Activated T-cell treated with anti-CD3 and anti-CD28 coated beads for 1 hour (primary cell): ENCODE measurements around the gene LBH.
"Not testable (repeated sequence)": the region's sequence is repeated elsewhere in the genome, so short reads cannot be mapped to it uniquely, and the experiment has no call there.

Experiments used
- DNase-seq: peaks from one replicate; pipeline ENCODE4 v3.0.0-alpha.2; 2020; ENCODE audit warnings: low read depth

LBH gene

DNA sequence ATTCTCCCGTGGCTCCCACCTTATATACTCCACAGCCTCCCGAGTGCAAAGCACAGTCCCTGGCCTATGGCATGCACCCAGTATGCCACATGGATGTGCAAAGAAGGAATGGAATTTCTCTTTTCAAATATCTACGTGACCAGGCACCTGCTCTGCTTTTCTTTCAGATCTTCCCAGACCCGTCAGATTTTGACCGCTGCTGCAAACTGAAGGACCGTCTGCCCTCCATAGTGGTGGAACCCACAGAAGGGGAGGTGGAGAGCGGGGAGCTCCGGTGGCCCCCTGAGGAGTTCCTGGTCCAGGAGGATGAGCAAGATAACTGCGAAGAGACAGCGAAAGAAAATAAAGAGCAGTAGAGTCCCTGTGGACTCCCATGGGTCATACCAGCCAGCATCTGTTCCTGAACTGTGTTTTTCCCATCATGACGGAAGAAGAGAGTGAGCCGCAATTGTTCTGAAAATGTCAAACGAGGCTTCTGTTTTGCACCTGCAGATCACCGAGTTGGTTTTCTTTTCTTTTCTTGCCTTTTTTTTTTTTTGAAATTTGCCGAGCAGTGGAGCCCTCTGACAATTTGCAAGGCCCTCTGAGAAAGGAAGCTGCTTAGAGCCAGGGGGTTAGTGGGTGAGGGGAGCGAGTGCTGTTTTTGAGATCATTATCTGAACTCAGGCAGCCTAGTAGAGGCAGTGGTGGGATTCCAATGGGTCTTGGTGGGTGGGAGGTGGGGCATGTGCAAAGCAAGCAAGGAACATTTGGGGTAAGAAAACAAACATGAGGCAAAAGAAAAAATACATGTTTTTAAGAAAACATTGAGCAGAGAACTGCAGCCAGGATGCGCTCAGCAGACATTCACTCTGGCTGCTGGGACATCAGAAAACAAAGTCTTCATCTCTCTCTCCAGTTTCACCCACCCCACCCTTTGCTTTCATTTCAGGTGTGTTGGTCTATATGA, 26.2 kb downstream of the LBH start:
- DNase-seq = no peak

DNA sequence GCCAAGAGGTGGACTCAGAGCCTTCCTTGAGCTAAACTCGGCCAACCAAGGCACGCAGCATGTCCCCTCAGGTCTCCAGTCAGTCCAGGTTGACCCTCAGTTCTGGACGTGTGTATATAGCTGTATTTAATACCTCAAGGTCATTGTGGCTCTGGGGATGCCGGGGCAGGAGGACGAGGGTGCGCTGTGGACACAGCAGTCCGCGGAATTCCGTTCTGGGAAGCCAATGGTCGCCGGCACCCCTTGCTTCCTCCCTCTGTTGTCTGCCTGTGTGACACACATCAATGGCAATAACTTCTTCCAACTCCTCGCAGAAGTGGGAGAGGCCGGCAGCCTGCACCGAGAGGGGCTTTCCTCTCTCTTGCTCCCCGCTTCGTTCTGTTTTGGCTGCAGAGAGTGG, 27.7 kb downstream of the LBH start:
- no peak for DNase-seq

DNA sequence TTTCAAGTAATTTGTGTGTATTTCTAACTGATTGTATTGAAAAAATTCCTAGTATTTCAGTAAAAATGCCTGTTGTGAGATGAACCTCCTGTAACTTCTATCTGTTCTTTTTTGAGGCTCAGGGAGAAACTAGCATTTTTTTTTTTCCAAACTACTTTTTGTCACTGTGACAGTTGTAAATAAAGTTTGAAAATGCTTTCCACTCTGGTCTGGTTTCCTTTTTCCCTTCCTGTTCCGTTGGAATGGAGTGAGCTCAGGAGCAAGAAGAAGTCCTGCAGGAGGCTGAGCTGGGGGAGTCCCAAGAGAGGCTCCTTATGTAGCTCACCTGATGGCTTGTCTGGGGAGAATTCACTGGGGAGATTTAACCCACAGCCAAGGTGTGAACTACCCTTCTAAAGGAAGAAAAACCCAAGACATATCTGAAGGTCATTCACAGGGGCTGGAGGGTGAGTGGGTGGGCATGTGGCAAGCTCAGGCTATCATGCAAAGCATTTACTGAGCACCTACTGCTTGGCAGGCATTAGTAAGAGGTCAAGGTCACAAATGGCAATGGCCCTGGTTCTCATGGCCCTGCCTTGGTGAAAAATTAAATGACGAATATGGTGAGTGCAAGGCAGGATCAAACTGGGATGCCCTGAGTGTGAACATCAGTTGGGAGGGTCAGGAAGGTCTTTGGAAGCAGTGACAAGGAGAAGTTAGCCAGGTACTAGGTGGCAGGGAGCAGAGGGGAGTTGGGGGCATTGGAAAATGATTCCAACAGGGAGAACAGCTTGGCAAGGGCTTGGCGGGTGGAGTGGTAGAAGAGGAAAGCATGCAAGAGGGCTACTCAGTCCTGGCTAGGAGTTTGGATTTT, 28.7 kb downstream of the LBH start:
- DNase-seq = no peak

DNA sequence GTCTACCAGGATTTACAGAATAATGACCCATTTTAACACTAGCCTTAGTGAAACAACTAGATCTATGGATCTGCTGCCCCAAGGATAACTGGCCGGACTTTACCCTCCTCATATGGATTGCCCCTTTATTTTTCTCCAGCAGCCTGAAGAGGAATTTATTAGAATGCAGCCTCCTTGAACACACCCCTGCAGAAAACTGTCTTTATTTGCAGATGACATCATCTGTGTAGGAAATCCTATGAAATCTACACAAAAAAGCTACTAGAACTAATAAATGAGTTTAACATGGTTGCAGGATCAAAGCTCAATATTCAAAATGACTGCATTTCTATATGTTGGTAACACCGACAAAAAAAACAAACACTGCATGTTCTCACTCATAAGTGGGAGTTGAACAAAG, 29.6 kb downstream of the LBH start:
- no peak for DNase-seq

DNA sequence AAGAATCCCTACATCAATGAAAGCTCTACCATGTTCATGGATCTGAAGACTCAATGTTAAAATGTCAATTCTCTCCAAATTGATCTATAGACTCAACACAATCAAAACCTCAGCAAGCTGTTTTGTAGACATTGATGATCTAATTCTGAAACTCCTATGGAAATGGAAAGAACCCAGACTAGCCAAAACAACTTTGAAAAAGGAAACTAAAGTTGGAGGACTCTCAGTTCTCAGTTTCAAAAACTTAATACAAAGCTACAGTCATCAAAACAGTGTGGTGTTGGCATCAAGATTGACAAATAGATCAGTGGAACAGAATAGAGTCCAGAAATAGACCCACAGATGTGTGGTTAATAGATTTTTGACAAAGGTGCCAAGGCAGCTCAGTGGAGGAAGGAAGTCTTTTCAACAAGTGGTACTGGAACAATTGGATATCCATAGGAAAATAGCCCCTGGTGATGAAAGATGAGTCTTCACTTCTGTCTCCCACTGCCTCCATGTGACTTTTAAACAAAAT, 30.4 kb downstream of the LBH start:
- DNase-seq = no peak

DNA sequence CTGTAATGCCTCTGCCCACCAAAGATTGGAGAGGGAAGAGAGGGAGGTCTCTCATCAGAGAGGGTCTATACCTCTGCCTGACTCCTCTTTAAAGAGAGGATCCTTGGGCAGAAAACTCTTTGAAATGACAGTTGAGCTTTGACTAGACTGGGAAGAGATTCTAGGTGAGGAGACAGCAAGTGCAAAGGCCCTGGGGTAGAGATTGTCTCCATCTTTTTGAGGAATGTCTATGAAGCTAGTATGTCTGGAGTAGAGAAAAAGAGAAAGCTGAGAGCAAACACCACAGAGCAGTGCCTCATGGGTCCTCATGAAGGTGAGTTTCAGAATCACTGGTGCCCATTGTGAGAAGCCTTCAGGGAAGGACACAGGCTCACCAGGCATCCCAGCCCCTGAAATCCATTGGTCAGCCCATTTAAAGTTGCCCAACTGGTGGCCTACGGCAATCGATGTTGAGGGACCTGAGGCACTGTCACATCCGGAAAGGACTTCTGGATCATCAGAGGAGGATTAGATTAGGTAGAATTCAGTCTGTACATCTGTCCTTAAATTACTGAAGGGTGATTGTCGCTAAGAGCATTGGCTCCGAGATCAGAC, 31.5 kb downstream of the LBH start:
- DNase-seq = no peak

DNA sequence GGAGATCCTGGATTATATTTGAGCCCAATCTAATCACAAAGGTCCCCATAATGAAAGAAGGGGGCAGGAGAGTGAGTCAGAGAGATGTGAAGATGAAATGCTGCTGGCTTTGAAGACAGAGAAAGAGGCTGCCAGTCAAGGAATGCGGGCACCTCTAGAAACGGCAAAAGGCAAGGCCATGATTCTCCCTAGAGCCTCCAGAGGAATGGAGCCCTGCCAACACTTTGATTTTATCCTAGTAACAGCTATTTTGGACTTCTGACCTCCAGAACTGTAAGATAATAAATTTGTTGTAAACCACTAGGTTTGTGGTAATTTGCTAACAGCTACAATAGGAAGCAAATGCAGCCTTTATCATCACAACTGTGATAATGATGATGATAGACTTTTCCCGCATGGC, 32.9 kb downstream of the LBH start:
- no peak for DNase-seq

DNA sequence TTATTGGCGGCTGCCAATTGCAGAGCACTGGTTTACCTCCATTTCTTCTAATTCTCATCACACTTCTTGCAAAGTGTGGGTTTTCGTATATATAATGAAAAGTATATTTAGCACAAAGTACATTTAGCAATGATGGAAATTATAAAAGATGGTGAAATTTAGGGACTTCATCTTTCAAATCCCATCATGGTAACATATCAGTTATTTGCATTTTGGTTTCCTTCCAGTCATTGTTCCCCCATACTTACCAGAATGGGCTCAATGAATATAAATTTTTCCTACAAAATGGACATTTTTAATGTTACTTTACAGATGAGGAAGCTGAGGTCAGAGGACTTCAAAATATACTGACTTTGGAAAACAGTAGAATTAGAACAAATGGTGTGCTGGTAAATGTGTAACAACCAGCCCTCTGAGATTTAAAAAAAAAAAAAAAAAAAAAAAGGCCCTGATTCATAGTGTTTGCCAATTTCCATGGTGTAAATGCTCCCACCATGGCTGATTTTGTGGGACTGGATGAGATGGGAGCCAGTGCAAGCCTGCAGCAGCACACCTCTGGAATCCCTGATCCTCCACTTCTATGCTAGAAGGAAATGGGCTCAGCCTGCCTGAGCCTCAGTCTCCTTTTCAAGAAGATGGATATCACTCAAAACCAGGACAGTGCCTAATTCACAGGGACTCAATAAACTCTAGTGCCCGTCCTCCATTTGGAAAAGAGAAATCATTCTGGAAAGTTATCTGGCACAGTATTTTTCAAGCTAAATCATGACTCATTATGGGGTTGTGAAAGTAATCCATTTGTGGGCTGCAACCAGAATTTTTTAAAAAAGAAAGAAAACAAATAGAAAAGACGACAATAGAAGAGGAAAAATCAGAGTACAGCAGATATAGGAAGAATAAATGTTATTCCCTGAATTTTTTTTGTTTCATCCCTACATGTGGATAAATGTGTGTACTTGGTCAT, 34.0 kb downstream of the LBH start:
- DNase-seq = no peak

DNA sequence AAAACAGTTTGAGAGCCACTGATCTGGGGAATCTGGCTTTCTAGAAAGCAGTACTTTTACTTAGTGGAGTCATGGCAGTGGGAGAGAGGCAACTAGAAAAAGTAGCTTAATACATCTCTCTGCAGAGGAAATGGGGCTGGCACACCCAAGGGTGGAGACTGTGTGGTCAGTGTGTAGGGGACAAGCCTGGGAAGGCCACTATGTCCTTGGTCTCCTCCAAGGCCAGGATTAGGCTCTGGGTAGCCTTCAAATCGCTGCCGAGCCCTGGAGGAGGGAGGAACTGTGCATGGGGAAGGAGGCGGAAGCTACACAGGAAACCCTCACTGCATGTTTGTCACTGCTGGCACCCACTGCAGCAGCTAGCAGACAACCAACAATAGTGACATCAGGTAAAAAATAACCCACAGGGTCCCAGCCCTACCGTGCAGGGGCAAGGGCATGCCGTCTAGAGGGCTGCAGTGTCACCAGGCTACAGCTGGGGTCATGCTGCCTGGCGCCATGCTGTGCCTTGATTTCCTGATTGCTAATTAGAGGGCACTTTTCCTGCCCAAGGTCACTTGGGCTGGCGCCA, 34.8 kb downstream of the LBH start:
- DNase-seq = peak; percentile 49

DNA sequence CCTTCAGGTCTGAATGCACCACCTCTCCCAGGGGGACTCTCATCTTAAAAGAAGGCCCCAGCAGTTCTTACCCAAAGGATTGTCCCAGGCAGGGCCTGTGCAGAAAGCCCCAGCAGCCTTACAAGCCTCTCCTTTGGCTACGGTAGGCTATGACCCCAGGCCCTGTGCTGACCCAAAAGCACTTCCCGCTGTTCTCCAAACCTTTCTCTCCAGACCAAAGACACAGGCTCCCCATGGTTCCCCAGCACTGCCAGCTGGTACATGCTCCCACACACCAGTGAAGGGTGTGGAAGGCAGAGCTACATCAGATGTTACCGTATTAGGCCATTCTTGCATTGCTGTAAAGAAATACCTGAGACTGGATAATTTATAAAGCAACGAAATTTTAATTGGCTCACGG, 35.4 kb downstream of the LBH start:
- no peak for DNase-seq

DNA sequence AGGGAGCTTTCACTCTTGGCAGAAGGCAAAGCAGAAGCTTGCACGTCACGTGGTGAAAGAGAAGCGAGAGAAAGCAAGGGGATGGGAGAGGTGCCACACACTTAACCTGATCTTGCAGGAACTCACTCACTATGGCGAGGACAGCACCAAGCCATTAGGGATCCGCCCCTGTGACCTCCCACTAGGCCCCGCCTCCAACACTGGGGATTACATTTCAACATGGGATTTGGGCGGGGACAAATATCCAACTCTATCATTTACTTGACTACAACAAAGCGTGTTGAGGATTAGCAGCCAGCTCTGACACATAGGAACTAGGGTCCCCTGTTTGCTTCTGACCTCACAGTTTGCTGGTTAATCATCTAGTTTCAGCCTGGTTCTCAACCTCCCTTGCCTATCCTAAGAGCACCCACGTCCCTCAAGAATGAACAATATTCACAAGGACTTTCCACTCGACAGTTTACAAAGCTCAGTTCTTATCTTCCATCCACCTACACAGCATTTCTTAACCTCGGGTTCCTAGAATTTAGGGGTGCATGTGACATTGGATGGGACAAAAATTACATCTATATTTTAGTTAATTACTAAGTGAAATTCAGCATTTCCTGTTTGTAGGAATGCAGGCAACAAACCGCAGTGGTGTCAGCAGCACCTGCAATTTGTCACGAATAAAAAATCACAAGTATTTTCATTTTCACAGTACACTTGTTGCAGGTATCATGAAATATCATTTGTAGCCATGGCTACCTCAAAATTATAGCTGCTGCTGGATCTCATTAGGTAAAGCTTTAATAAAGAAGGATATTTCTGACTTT, 36.0 kb downstream of the LBH start:
- no peak for DNase-seq

DNA sequence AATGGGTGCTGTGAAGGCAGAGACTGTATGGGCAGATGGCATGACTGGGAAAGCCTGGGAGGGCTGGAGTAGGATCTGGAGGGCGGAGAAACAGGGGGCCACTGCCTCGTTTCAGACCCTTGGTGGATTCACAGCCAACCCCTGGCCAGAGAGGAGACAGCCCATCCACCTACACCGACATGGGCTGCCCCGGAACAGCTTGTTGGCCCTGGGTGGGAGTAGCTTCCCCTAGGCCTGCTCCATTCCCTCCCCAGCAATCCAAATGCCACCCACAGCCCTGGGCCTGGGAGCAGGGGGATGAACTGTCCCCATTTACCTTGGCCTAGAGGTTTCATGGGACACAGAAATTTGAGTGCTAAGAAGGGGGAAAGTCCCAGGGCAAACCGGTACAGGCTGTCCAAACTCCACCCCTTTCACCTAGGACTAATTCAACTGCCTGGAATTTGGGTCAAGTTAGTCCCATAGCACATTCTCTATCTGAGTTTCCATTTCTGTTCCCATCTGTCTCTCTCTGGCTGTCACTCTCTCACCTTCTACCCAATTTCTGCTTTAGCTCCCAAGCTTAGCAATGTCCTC, 37.0 kb downstream of the LBH start:
- DNase-seq = no peak

DNA sequence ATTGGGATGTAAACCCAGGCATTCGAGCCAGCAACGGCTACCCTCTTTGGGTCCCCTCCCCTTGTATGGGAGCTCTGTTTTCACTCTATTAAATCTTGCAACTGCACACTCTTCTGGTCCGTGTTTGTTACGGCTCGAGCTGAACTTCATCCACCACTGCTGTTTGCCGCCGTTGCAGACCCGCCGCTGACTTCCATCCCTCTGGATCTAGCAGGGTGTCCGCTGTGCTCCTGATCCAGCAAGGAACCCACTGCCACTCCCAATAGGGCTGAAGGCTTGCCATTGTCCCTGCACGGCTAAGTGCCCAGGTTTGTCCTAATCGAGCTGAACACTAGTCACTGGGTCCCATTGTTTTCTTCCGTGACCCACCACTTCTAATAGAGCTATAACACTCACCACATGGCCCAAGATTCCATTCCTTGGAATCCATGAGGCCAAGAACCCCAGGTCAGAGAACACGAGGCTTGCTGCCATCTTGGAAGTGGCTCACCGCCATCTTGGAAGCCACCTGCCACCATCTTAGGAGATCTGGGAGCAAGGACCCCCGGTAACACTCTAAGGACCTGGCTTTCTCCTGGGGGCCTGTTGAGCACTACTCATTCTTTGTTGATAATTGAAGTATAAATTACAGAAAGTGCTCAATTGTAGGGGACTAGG, 37.9 kb downstream of the LBH start:
- DNase-seq = not testable (repeated sequence)

DNA sequence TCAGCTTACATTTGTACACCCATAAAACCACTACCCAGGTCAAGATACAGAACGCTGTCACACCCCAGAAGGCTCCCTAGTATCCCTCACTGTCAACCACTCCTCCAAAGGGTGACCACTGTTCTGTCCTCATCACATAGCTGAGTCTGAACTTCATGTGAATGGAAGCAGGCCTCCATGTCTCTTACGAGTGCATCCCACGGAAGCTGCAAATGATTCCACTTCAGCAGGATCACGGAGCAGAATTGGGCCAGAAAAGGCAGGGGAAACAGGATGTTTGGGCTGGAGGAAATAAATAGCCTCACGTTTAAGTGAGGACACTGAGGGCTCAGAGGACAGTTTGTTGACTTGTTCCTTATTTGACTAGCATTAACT, 38.4 kb downstream of the LBH start:
- DNase-seq = no peak

DNA sequence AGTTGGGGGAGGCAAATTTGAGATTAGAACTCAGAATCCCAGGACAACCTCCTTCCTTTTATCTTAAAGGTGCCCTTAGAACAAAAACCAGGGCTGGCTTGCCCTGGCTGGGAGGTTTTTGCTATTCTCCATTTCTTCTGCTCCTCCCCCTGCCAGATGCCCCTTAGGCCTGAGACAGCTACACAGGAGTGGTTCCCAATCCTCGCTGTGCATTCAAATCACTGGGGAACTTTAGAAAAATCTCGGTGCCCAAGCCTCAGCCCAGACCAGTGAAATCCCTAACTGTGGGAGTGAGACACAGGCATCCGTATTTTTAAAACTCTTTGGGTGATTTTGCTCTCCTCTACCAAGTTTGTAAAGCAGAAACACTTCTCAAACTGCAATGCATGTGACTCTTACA, 38.8 kb downstream of the LBH start:
- no peak for DNase-seq

DNA sequence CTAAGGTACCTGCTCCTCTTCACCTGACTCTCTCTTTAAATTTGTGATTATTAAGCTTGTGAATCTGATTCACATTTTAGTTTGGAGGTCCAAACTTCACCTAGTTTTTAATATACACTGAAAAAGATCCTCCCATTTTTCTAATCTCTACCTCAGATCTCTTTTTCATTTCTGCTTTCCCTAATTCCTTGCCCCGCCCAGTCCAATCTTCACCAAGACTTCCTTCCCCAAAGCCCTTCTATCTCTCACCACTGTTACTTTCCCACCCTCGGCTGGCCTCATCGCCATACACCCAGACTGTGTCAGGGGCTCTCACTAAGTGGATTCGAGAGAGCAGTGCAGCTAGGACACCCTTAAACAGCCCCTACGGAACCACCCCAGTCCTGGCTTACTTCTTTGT, 40.0 kb downstream of the LBH start:
- no peak for DNase-seq

DNA sequence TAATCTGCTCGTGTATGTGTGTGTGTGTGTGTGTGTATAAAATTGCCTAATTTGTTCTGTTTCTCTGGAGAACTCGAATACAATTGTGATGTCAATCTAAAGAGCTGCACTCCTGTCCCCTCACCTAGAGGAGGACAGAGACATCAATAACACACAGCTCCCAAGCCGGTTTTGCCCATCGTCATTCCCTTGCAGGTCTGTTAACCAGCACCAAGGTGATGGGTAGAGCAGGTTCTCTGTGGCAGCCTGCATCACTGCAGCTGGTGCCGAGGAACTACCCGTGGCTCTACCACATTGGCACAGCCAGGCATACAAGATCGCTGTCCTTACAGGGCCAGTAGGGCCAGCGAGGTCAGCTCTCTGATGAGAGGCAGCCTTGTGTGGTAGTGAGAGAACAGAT, 41.0 kb downstream of the LBH start:
- no peak for DNase-seq

DNA sequence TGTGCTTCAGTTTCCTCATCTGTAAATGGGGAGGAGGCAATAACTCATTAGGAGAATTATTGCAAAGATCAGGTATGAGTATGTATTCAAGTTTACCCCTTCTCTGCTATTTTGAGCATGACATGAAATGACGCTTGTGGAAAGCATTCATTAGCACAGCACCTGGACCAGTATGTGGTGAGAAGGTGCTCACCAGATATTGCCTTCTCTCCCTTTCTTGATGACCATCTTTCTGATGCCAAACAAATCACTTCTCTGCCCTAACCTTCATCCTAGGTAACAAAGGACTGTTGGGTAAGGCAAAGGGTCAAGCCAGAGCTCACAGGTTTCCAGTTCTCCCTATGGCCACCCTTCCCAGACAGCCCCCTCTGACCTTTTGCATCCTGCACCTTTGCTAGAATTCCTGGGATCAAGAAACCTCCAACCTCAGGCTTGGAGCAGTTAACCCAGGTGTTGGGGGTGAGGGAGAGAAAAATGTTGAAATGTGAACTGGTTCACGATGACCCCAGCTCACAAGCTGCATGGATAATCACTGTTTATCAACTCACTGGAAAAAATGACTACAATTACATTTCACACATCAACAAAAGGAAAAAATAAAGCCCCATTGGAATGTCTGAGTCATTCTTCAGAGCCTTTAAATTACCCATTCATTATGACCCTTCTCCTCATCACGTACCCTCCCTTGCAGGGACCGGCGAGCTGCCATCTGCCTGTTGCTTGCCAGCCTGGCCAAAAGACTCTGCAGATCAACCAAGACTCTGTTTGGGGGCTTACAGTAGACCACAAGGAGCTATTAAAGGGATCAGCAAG, 41.6 kb downstream of the LBH start:
- DNase-seq = no peak

DNA sequence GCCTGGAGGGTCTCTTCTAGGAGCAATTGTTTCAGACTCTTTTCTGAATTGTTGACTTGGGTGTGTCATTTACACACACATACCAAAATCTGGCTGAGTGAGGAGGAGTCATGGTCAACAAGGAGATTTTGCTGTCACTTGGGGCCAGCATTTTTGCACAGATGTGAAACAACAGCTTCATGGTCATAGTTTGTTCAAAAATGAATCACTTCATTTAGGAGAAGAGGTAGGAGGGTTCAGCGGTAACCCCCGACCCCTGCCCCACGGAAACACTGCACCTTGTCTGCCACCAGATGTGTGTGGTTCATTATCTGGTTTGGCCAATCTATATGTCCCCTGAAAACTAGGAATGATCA, 42.2 kb downstream of the LBH start:
- DNase-seq = no peak
